Nucleus accumbens (tissue), 56 donors: ENCODE measurements around the gene HMGN3.
A peak's percentile ranks its signal among the peaks of the same experiment; 100 is the strongest.

Source experiments
- DNase-seq, 56 donors: peaks; one replicate each; lab custom pipeline; 2025; lab: John Stamatoyannopoulos, UW

Gene HMGN3

DNA sequence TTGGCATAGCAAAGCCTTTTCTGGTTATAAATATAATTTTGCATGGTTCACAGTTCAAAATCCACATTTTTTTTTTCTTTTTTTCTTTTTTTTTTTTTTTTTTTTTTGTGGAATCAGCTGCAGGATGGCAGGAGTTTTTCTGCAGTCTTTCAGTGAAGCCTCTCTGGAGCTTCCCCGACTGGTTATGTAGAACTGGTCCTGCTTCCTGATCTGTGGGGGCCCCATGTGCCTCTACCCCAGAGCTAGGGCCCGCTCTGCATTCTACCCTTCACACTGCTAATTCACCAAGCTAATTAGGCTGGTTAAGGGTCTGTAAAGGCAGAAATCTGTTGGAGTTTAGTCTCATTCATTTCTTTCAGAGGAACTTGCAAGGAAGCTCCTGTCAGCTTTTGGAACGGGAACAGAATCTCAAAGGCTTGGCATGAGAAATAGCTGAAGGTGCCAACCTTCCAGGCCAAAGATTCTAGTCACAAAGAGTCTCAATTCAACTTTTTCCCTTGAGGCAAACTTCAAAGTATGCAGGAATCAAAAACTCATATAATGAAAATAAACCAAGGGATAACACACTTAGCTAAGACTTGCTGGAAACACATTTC is 45.5 kb downstream of the HMGN3 start:
- DNase-seq, result peak in 7 of 56 donors; percentile 1 to 46 (median 21)

DNA sequence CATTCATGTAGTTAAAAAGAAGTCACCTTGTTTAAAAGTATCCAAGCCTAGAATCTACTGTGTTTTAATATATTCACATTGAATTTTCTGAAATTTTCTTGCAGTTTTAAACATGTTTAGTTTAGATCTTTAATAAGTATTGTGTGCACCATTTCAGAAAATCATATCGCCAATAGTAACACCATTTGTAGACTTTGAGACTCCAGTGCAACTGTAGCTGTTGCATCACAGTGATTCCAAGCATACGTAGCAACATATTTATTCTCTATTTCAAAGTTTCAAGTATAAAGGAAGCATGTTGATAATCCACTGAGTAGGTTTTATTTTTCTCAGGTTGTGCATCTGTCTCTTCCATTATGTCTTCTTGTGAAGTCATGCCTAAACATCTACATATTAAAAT is 46.4 kb downstream of the HMGN3 start:
- no peak for DNase-seq

DNA sequence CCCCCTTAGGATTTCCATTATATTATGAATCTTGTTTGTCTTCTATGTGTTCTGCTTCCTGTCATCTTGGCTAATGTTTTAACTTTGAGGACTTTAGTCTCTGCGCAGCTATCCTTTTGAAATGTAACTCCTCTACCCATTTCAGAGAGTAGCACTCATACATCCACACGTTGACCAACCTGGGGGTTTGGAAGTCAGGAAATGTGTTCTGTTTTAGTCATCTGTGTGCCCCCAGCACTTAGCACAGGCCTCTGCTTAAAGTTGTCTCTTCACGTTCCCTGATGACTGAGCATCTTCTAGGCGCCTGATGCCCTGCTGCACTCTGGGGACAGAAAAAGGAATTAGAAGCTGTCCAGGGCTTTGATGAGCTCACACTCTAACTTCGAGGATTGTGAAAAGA is 47.9 kb downstream of the HMGN3 start:
- no peak for DNase-seq

DNA sequence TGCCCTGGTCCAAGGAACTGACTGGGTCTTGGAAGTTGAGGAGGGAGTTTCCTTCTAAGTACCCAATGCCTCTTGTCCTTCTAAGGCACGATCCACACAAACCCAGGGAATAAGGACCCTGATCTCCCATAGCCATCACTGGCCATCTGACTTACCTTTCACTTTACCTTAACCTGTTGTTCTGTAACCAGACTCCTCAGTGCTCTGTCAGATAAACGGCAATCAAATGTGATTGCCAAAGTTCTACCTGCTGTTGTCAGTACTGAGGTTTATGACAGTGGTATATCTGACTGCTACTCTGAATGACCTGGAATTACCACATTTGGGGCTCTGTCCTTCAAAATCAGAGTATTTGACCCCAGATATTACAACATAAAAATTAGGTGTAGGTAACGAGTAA is 49.8 kb downstream of the HMGN3 start:
- DNase-seq, result no peak

DNA sequence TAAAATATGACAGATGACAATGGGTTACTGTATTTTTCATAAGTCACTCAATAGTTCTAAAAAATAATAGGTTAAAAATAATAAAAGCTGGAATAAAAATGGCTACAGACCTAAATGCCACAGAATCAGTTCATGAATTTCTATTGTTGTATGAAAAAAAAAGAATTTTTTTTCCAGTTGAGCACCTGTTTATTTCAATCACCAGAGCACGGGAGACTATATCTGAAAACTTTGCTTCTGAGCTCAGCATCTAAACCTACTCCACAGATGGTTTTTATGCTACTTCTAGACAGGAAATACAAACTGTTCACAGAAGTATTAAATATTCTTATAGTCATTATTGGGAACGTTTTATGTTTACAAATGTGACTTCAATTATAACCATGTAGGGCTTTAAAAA is 50.4 kb downstream of the HMGN3 start:
- DNase-seq, result no peak

DNA sequence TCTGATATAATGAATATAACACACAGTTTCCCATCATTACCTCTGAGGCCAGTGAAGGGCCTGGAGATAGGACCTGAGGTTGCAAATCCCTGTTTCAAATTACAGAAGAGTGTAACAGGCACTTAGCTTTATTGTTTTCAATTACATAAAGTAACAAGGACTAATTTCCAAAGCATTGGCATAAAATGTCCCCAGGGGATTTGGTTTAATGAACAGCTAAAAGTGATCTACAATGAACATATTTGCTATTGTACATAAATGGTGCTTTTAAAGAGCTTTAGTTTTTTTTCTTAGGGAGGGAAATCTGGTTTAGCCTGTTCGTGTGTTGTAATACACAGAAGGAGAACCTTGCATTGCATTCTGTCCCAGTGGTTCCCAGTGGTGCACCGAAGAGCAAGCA is 54.4 kb downstream of the HMGN3 start:
- no peak for DNase-seq

DNA sequence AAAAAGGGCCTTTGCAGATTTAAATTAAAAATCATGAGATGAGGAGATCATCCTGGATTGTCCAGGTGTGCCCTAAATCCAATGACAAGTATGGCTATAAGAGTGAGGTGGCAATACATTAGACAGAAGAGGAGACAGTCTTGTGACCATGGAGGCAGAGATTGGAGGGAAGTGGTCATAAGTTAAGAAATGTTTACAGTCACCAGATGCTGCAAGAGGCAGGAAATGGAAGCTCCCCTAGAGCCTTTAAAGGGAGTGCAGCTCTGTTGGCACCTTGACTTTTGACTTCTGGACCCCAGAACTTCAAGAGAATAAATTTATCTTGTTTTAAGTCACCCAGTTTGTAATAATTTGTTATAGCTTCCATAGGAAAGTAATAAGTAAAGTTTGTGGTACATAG is 61.1 kb downstream of the HMGN3 start:
- DNase-seq, result no peak

DNA sequence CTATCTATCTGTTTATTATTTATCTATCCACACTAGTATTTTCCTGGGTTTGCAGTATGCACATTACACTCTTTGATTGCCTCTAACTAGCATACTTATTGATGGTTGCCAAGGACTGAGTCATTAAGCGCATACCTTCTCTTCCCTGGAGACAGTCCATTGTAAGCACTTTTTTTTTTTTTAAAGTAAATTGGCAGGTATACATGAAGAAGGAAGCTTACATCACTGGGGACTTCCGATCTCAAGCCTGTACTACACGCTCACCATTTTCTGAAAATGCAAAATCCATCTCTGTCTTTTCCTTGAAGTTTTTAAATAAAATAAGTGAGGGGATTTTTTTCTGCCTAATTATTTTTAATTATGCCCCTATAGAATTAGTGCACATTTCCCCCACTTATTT is 63.5 kb downstream of the HMGN3 start:
- no peak for DNase-seq

DNA sequence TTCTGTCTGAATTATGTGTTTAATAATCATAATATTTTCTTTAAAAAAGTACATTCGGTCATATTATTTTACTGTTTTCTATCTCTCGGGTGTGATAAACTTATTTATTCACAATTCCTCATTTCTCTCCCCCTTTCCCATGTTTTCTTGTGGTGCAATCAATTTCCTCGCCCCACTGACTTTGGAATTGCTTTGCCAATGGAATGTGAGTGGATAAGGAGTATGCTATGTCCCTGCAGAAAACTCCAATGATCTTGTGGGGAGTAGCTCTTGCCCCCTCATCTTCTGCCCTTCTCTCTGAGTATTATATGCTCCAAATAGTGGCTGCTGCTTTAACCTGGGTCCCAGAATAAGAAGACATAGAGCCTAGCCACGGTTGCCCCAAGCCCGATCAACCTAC is 64.1 kb downstream of the HMGN3 start:
- DNase-seq, result no peak

DNA sequence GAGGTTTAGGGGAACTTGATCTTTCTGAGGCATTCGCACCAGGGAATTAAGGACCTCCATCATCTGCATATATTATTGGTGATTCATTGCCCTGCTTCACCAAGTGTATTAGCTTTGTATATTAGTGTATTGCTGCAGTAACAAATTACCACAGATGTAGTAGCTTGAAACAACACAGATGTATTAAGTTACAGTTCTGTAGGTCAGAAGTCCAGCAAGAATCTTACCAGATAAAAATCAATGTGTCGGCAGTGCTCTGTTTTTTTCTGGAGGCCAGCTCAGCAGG is 65.8 kb downstream of the HMGN3 start:
- DNase-seq, result no peak

DNA sequence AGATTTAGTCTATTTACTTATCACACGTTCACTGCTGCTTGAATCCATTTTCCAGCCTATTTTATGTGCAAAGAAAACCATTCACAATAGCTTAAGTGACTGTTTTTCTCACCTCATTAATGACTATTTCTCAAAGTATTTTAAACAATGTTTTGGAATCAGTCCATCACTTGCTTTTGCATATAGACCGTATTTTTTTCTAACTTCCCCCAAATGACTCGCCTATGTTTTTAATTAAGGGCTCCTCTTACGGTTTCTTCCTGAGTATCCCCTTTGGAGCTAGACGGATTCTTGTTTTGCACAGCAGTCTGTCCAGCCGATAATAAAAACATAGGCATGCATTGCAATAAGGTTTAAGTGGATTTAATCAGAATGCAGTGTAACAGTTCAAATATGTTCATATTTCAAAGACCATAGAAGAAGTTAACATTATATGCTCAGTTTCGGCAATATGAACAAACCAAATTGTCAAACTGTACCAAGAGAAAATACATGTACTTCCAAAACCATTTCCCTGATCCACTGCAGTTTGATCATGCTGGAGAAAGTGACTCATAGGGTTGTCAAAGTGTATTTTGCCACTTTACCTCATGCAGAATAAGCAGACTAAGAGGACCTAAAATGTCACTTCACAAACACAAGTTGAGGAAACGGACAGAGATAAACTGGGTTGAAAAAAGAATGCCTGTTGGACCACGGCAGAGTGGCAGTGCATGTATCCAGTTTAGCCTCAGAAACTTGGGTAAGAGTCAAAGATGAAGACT is 66.4 kb downstream of the HMGN3 start:
- DNase-seq, result no peak

DNA sequence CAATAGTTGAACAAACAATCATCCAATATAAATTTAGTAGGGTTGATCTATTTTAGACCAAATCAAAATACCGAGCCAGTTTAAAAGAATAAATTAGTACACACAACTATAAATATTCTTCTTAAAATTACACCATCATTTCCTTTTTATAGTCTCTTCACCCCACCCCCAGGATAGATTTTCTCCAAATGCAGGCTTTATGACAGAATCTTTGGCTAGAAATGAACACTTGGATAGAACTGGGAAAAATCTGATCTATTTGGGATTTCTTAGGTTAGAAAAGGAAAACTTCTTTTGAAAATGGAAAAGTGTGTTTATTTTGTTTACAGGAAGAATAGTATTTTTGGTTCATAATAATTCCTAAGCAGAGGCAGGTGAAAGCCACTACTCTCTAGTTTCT is 74.6 kb downstream of the HMGN3 start:
- DNase-seq, result no peak

DNA sequence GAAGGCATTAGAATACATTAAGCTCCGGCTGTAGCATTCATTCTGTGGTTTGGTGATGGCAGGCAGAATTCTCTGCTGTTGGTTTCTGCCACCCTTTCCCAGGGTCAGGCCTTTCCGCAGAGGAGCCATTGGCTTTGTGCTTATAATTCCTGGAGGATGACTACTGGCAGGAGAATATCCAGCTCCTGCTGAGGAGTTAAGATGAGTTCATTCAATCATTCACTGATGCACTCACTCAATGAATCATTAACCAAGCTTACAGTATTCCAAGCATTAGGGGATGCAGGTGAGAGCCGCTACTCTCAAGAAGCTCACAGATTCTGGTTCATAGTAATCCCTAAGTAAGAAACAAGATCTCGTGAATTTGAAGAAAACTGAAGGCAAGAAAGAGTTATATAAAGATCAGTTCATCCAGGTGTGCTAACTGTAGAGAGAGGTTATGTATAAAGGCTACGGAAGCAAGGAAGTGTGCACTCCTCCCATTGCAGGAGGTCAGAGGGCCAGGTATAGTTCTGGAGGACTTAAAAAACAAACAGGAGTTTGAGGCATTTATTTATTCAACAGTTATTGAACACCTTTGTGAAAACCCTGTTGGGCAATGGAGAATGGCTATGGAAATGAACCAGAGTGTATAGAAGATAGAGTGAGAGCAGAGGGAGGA is 75.5 kb downstream of the HMGN3 start:
- no peak for DNase-seq

DNA sequence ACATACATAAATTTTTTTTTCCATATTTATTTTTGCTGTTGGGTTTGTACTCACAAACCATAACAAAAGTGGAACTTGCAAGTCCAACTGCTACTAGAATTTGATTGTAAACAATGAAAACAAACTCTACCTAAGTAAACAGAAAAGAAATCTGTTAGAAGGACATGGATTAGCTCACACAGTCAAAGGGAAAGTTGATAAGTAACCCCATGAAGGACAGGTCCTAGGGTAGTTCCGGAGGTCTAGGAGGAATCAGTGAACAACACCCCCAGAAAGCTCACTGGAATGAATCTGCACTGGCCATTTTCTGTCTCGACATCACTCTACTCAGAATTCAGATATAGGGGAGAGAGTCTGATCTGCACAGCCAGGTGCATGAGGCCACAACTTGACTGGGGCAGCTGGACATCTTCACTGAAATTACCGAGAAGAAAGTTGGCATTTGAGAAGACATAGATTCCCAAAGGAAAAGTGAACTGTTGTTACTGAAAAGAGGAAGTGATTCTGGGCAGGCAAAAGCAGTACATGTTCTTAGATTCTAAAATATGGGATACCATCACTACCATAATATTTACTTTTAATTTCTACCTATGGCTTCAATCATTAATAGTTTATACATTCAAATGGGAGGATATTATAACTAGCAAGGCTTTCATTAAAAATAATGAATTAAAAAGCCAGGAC is 76.4 kb downstream of the HMGN3 start:
- no peak for DNase-seq

DNA sequence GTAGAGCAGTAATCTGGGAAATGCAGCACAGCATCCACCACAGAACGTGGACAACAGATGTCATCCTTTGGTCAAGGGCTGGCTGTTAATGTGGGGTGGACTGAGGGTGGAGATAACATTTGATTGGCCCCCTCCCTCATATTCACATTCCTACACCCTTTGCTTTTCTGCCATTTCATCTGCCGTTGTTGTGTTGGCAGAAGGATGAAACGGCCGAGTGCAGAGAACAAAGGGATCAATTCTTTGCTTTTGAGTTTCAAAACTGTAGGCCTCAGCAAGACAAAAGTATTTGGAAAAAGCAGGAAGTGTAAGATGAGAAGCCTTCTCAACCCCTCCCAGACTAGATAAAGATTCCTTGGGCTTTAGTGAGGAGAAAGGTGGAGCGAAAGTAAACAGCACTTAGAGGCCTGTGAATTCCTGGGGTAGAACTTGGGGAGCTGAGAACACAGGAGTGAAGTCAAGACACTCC is 82.2 kb downstream of the HMGN3 start:
- peak in 1 of 56 donors; percentile 0 for DNase-seq
